ENCODE results near the gene SLC1A7.

SLC1A7 gene

DNA sequence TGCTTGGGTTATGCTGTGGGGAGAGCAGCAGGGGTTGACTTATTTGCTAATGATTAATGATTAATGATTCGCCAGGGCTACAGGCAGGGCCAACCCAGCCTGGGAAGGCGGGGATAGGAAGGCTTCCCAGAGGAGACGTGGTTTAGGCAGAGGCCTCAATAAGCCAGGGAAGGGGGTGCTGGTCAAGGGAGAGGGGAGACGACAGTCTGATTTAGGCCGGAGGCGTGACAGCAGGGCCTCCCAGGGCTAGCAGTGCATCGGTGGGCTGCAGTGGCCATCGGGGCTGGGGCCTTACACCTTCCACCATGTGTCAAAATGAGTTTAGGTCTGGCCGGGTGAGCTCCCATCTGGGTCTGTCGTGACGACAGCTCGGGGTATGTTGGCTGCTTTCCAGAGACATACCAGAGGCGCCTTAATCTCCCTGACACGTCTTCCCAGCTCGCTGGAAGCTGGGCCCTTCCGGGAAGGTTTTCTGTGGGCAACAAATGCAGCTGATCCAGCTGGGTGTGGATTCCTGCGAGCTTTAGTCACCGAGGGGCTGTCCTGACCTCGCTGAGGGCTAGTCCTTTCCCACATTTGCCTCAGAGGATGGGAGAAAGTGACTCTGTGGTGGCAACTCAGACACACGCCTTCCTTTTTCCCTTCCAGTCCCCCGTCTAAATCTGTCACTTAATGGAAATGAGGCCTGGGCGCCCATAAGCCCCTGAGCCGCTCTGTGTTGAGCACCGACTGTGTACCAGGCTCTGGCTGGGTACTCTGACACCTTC is 3.7 kb upstream of the SLC1A7 start:
- TF ChIP-seq, protein P1, sequence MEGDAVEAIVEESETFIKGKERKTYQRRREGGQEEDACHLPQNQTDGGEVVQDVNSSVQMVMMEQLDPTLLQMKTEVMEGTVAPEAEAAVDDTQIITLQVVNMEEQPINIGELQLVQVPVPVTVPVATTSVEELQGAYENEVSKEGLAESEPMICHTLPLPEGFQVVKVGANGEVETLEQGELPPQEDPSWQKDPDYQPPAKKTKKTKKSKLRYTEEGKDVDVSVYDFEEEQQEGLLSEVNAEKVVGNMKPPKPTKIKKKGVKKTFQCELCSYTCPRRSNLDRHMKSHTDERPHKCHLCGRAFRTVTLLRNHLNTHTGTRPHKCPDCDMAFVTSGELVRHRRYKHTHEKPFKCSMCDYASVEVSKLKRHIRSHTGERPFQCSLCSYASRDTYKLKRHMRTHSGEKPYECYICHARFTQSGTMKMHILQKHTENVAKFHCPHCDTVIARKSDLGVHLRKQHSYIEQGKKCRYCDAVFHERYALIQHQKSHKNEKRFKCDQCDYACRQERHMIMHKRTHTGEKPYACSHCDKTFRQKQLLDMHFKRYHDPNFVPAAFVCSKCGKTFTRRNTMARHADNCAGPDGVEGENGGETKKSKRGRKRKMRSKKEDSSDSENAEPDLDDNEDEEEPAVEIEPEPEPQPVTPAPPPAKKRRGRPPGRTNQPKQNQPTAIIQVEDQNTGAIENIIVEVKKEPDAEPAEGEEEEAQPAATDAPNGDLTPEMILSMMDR (IDR thresholded peaks at IDR 0.05; ENCODE audit: low read length): no peak
- TF ChIP-seq EZH2 (IDR thresholded peaks at IDR 0.05; ENCODE audit: borderline replicate concordance, low read length): no peak
- H2AFZ ChIP-seq (ENCODE audit: low read length): no peak overlapping the region
- no peaks in the 10 kb centered on the region for H3K36me3 ChIP-seq (ENCODE audit: insufficient read depth, low read length)
- no peaks in the 10 kb centered on the region for H3F3A ChIP-seq (ENCODE audit: insufficient read depth, low read length)
- no peaks in the 10 kb centered on the region for H3K9me2 ChIP-seq (ENCODE audit: low read depth, low read length)
- no peak overlapping the region for H3K27ac ChIP-seq (ENCODE audit: low read depth, low read length, poor library complexity, severe bottlenecking)
- no peaks in the 10 kb centered on the region for H3K79me2 ChIP-seq (ENCODE audit: insufficient read depth, low read length)
- H3K9me3 ChIP-seq (ENCODE audit: low read length): no peaks in the 10 kb centered on the region
- H4K20me1 ChIP-seq (ENCODE audit: insufficient read depth, low read length): no peaks in the 10 kb centered on the region
- no peak overlapping the region for H3K4me2 ChIP-seq (ENCODE audit: low read length)
- H3K9ac ChIP-seq (ENCODE audit: low read length): no peak overlapping the region
- no peaks in the 10 kb centered on the region for H3K27me3 ChIP-seq (ENCODE audit: insufficient read depth, low read length)
- H3K4me3 ChIP-seq (ENCODE audit: low read depth, low read length, poor library complexity, severe bottlenecking): no peak overlapping the region
- H3K4me1 ChIP-seq (ENCODE audit: insufficient read depth, low read length, severe bottlenecking): peaks cover 7% of the 10 kb centered on the region

DNA sequence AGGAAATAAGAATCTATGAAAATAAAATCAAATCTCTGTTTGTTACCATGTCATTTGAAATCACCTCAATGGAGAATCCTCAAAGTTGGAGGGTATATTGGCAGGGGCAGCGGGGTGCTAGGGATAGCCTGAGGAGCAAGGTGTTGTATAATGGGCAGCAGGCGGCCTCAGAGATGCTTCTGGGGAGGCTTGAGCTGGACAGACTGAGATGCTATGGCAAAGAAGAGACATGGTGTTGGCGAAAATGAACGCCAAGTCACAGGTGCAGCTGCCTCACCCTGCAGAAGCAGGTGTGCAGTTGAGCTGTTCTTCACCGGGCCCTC is 3.1 kb upstream of the SLC1A7 start:
- peaks cover 7% of the 10 kb centered on the region for H3K4me1 ChIP-seq (ENCODE audit: insufficient read depth, low read length, severe bottlenecking)
- H3F3A ChIP-seq (ENCODE audit: insufficient read depth, low read length): no peaks in the 10 kb centered on the region
- no peaks in the 10 kb centered on the region for H4K20me1 ChIP-seq (ENCODE audit: insufficient read depth, low read length)
- no peak overlapping the region for H3K4me2 ChIP-seq (ENCODE audit: low read length)
- no peak overlapping the region for H3K27ac ChIP-seq (ENCODE audit: low read depth, low read length, poor library complexity, severe bottlenecking)
- H3K27me3 ChIP-seq (ENCODE audit: insufficient read depth, low read length): no peaks in the 10 kb centered on the region
- TF ChIP-seq EZH2 (IDR thresholded peaks at IDR 0.05; ENCODE audit: borderline replicate concordance, low read length): no peak
- TF ChIP-seq, protein P1 (IDR thresholded peaks at IDR 0.05; ENCODE audit: low read length): no peak
- H3K36me3 ChIP-seq (ENCODE audit: insufficient read depth, low read length): no peaks in the 10 kb centered on the region
- no peaks in the 10 kb centered on the region for H3K9me3 ChIP-seq (ENCODE audit: low read length)
- H3K9ac ChIP-seq (ENCODE audit: low read length): no peak overlapping the region
- no peaks in the 10 kb centered on the region for H3K9me2 ChIP-seq (ENCODE audit: low read depth, low read length)
- no peak overlapping the region for H2AFZ ChIP-seq (ENCODE audit: low read length)
- no peak overlapping the region for H3K4me3 ChIP-seq (ENCODE audit: low read depth, low read length, poor library complexity, severe bottlenecking)
- H3K79me2 ChIP-seq (ENCODE audit: insufficient read depth, low read length): no peaks in the 10 kb centered on the region

DNA sequence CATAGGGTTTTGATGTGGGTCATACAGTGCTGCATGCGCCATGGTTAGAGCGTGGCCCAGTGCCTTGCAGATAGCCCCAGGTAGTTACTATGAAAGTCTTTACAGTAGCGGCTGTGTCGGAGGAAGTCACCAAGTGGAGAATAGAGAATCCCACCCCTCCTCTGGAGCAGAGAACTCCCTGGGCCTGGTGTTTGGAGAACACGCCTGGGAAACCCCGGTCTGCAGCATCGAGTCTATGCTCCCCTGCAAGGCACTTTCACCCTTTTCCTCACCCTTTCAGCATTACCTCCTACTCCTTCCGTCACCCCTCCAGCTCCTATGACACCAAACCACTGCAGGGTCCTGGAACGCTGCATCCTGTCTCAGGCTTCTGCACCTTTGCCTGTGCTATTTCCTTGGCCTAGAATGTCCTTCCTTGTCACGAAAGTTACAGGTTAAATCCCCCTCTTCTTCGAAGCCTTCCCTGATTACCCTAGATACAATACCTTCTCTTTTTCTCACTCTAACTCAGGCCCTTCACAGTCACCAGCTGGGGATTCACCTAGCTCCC is 2.7 kb upstream of the SLC1A7 start:
- H2AFZ ChIP-seq (ENCODE audit: low read length): no peak overlapping the region
- H3F3A ChIP-seq (ENCODE audit: insufficient read depth, low read length): no peaks in the 10 kb centered on the region
- H3K36me3 ChIP-seq (ENCODE audit: insufficient read depth, low read length): no peaks in the 10 kb centered on the region
- H3K4me1 ChIP-seq (ENCODE audit: insufficient read depth, low read length, severe bottlenecking): peaks cover 7% of the 10 kb centered on the region
- H3K4me2 ChIP-seq (ENCODE audit: low read length): no peak overlapping the region
- no peak overlapping the region for H3K9ac ChIP-seq (ENCODE audit: low read length)
- H3K4me3 ChIP-seq (ENCODE audit: low read depth, low read length, poor library complexity, severe bottlenecking): no peak overlapping the region
- no peaks in the 10 kb centered on the region for H3K9me3 ChIP-seq (ENCODE audit: low read length)
- no peaks in the 10 kb centered on the region for H4K20me1 ChIP-seq (ENCODE audit: insufficient read depth, low read length)
- H3K79me2 ChIP-seq (ENCODE audit: insufficient read depth, low read length): no peaks in the 10 kb centered on the region
- no peaks in the 10 kb centered on the region for H3K27me3 ChIP-seq (ENCODE audit: insufficient read depth, low read length)
- H3K27ac ChIP-seq (ENCODE audit: low read depth, low read length, poor library complexity, severe bottlenecking): no peak overlapping the region
- H3K9me2 ChIP-seq (ENCODE audit: low read depth, low read length): no peaks in the 10 kb centered on the region
- TF ChIP-seq, protein P1 (IDR thresholded peaks at IDR 0.05; ENCODE audit: low read length): no peak
- no peak for TF ChIP-seq EZH2 (IDR thresholded peaks at IDR 0.05; ENCODE audit: borderline replicate concordance, low read length)

All from OCI-LY1 (cell line).